Measurements from ENCODE around the gene GADL1.

Gene GADL1

DNA sequence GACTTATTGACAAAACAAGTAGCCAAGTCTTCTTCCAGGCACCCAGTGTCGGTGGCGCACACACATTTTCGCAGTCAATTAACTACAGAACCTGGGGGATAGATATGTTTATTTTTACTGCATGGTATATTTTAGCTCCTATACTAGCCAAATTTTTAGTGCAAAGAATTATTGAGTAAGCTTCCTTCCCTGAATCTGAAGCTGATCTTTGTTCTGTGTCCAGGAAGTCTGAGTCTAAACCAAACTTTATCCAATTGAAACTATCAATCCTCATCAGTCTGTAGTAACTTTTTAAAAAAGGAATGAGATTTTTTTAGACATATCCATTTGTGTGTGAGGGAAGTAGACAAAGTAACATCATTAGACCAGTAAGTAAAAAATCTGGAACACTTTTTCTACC, 133.1 kb downstream of the GADL1 start:
- DNase-seq (ENCODE audit: low read depth in 2 of 3, low spot score in 2 of 3), result no peak

DNA sequence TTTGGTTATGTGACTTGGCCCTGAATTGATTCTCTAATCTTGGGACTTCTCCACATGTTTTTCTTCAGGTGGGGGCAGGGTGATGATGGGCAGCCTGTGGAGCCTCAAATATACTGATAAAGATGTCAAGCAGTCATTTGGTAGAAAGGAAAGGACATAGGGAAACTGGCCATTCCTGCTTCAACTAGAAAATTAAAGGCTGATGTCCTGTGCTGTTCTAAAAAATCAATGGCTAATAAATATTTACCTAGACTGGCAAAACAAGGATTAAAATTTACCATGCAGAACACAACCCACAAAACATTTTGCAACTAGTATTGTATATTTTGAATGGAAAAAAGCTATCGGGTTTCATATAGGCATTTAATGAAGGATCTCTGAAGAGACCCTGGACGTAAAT, 133.7 kb downstream of the GADL1 start:
- DNase-seq (ENCODE audit: low read depth in 2 of 3, low spot score in 2 of 3), result no peak

DNA sequence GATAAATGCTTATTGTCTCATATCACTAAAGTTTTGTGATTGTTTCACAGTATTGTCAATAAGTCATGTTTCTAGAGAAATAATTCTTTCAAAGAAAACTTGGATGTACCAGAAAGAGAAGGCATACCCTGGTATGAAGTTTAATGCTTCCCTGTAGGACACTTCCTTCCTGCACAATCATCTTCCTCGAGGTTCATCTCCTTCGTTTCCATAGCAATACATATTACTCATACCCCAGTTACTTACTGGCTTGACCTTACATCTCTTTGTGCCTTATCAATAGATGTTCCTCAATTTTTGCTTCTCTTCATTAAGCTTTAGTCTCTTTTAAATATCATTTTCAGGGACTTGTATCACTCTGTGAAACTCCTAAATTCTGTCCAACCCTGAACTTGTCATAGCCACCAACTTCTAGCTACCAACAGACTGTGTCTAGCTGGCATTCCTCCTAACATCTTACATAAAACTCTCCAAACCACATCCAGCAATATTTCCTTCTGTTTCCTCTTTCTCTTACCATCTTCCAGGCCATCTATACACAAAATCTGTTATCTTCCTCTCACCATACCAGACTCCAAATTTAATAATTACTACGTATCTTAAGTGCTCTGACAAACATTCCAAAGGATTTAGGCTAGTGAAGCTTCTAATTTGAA, 134.3 kb downstream of the GADL1 start:
- no peak for DNase-seq (ENCODE audit: low read depth in 2 of 3, low spot score in 2 of 3)

DNA sequence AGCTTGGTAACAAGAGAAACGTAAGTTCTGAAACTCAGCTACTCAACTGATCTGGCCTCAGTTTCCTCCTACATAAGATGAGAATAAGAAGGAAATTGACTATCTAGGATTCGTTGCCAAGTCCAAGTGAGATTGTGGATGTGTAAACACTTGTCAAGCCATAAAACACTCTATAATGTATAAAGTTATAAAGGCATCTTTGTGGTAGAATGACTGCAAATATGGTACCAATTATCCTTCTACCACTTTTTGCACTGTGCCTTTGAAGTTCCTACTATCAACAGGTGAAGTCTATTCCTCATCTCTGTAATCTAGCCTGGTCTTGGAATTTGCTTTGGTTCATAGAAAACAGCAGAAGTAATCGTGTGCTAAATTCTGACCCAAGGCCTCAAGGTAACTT, 138.2 kb downstream of the GADL1 start:
- DNase-seq (ENCODE audit: low read depth in 2 of 3, low spot score in 2 of 3), result no peak

DNA sequence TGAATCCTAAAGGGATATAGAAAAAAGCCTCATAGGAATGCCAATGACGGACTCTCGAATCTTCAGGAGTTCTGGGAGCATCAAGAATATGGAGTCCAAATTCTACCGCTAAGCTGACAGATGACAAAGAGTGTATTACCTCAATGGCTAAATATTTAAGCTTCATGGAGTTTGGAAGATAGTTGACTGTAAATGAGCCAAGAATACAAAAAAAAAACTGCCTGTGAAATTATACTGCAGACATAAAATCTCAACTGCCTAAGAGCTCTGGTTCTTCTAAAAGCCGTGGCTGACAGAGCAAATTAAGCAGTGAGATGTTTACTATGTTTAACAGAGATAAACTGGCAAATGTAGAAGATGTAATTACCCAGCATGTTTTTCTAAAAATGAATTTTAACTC, 140.0 kb downstream of the GADL1 start:
- no peak for DNase-seq (ENCODE audit: low read depth in 2 of 3, low spot score in 2 of 3)

DNA sequence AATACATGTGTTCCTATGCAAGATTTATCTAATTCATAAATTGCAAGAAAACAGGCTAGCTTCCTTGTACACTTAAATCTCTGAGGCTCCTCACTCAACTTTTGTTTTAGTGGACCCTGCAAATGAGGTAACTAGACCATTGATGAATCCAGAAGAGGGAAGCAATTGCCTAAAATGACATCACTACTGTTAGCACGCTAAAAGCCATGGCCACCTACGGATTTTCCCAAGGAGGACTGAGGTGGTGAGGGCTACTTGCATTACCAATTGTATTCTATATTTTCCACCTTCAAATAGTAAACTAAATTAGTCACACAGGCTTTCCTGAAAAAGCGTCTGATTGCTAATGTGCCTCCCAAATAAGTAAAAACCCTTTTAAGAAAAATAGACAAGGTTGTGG, 140.7 kb downstream of the GADL1 start:
- DNase-seq (ENCODE audit: low read depth in 2 of 3, low spot score in 2 of 3), result no peak

DNA sequence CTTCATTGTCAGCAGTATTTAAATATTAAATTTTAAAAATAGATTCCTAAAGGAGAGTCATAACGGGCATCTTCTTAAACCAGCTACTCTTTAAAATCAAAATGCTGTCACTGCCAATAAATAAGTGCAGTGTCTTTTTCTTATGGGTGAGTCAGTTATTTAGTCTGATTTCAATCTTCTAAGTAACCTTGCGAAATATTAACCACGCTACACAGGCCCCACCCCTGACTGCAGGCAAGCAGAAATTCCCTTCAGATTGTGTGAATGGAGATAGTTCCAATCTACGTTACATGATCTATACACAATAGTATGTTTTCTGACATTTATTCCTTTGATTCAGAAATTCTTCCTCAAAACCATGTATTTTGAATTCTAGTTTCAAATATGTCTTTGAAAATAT, 141.5 kb downstream of the GADL1 start:
- no peak for DNase-seq (ENCODE audit: low read depth in 2 of 3, low spot score in 2 of 3)

DNA sequence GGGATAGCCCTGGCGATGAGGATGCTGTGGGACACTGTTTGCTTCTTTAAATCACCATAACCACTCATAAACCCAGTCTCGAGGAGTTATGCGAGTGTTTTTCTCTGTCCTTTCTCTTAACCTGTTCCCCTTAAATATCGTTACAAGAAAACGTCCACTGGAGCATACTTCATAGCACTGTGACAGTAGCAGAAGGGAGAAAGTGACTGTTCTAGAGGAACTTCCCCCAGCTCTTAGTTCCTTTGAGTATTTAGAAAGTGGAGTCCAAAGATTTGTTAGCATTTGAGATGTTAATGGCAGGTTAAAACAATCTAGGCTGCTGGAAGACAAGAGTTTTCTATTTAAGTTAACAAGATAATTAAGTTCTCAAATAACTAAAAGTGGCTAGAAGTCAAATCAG, 142.0 kb downstream of the GADL1 start:
- DNase-seq (ENCODE audit: low read depth in 2 of 3, low spot score in 2 of 3), result no peak

DNA sequence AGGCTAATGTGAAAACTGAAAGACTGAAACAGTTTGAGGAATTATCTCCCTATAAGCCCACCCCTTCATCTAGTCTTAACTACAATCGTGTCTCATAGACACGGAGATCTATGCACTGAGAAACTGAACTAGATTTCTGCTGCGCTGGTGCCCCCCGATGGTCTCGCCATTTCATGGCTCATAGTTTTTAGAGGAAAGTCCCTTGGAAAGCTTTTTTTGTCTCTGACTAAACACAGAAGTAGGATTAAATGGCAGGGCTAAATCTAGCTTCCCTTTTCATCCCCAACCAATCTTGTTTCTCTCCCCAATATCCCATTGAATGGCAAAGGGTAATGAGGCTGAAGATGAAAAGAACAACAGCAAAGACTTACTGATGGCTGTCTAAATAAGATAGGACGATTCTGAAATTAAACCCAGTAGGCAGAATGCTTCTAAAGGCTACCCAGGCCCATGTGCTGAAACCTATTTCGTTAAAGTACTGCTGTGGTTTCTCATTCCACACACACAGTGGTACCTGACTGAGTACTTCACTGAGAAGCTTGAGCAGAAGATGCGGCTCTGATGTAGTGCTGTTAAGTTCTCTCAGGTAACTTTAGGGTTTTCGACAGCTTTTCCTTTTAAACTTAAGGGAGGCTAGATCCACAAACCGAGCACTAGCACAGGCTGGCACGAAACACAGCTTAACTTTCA, 142.7 kb downstream of the GADL1 start:
- DNase-seq (ENCODE audit: low read depth in 2 of 3, low spot score in 2 of 3), result peak in 1 of 3 experiments; percentile 15

DNA sequence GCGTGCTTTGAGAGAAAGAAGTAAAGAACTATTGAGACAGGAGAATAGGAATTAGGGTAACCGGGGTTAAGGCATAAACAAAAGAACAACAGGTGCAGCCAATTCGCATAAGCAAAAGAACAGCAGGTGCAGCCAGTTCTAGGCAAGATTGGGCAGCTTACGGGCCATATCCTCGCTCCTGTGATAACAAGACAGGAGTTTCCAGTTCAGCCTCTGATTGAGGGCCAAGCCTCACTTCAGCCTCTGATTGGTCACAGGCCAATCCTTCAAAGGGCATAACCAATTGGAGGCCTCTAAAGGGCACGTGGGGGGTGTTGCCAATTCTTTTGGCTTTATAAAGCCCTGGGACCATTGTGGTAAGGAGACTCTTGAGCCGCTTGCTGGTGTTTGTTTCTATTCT, 143.5 kb downstream of the GADL1 start:
- DNase-seq (ENCODE audit: low read depth in 2 of 3, low spot score in 2 of 3), result no peak

DNA sequence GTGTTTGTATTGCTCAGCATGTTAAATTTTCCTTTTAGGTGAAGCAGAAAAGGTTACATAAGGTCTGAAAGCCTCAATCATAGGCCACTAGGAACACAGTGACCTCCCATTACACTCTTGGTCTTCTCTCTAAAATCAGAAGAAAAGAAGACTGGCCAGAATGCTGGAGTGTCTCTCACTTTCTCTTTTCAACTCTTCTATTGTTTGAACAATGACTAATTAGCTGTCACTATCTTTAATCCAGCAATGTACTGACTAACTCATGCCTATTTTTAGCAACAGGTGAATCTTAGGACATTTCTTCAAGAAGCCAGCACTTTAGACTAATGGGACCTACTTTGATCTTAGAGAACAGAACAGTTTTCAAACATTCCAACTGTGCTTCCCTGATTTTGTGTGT, 145.2 kb downstream of the GADL1 start:
- no peak for DNase-seq (ENCODE audit: low read depth in 2 of 3, low spot score in 2 of 3)

DNA sequence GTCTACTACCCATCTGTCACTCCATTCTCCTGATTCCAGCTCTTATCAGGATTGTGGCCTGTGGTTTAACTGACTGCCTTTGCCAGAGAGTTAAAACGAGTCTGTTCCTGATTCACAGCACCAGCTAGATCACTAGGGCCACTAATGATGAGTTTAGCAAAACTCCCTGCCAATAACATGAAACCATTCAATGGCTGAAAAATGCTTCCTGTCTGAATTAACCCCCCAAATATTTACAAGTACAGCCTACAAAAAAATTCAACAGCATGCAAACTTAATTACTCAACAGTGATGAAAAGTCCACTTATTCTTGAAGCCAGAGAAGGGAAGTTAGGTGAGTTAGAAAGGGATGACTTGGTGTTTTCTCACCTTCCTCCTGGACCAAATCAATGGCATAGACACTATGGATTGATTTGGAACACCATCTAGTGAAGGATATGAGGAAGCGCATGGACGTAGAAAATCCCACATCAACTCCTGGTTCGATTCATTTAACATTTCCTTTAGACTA, 146.6 kb downstream of the GADL1 start:
- no peak for DNase-seq (ENCODE audit: low read depth in 2 of 3, low spot score in 2 of 3)

DNA sequence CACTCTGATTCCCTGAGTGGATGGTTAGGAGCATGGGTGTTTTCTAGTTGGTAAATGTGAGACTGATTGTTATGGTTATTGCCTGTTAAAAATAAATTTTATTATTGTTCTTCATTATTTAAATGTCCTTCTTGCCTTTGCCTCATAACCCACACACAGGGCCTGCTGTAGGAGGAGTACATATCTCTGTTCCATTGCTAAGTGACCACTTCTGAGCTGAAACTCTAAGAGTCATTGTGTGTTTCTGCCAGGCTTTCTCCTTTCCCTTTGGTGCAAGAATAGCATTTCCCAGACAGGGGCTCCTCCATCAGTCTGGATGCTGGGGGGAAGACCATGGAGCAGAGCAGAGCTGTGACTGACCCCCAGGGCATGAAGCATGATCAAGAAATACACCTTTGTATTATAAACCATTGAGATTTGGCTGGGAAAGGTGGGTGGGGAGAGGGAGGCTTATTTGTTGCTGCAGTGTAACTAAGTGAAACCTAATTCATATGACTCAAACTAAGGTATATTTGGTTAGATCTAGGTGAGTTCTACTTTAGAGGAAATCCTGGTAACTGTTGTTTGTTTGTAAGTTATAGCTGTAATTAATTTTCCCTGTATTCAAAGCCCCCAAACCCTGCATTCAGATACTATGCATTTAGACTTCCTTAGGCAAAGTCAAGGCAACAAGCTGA, 150.7 kb downstream of the GADL1 start:
- no peak for DNase-seq (ENCODE audit: low read depth in 2 of 3, low spot score in 2 of 3)

DNA sequence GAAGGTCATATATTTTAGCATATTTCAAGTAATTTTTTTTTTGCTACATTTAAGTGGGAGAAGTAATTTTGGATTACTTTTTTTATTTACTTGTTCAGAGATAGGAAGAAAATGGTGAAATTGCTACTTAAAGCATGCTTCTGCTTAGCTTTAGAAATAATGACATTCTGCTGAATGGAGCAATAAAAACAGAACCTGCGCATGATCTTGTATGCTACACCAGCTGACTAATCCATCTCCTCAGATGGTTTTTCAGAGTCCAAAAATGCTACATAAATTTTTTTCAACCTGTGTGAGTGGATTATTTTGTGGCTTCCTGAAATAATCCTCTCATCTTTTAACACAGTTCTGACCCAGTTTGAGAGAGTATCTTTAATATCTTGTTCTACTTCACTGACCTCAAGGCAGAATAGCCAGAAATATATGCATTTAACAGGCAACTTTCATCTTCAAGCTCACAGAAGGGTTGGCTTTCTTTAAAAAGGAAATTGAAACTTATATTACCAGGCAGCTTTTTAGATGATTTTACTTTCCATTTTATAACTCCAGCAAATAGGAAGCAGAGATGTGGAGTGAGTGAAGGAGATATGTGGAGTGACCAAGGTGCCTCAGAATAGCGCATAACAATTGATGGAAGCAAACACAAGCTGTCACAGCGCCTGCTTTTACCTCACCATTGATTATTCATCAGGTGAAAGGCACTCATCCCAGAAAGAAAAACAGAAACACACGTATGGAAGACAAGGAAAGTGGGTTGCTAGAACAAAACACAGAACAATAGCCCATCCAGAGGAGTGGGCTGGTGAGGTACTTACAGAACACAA, 151.5 kb downstream of the GADL1 start:
- DNase-seq (ENCODE audit: low read depth in 2 of 3, low spot score in 2 of 3), result no peak

DNA sequence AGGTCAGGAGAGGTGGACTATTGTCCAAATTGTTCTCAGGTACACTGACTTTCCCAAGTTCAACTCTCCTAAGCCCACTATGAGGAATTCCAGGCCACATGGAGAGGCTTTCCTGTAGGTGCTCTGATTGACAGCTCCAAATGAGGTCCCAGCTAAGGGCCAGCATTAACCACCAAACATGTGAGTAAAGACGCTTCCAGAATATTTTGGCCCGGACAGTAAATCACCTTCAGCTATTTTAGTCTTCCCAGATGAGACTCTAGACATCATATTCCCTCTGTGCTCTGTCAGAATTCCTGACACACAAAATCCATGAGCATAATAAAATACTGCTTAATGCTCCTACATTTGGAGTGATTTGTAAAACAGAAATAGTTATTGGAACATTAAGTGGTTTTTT, 152.6 kb downstream of the GADL1 start:
- no peak for DNase-seq (ENCODE audit: low read depth in 2 of 3, low spot score in 2 of 3)

DNA sequence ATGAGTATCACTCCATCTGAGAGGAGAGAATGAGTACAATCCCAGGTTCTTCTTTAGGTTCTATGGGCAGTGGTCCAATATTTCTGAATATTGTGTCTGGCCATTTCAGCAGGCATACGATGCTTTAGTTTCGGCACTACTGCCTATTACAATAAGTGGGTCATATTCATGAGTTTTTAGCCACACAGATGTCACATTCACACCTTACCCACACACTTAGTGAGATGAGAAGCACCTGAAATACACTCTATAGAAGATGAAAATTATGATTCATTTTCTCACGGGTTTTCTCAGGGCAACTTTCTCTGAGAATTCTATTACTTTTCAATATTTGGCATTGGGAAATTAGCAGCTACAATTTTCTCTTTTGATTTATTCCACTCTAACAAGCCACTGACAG, 155.9 kb downstream of the GADL1 start:
- DNase-seq (ENCODE audit: low read depth in 2 of 3, low spot score in 2 of 3), result no peak

DNA sequence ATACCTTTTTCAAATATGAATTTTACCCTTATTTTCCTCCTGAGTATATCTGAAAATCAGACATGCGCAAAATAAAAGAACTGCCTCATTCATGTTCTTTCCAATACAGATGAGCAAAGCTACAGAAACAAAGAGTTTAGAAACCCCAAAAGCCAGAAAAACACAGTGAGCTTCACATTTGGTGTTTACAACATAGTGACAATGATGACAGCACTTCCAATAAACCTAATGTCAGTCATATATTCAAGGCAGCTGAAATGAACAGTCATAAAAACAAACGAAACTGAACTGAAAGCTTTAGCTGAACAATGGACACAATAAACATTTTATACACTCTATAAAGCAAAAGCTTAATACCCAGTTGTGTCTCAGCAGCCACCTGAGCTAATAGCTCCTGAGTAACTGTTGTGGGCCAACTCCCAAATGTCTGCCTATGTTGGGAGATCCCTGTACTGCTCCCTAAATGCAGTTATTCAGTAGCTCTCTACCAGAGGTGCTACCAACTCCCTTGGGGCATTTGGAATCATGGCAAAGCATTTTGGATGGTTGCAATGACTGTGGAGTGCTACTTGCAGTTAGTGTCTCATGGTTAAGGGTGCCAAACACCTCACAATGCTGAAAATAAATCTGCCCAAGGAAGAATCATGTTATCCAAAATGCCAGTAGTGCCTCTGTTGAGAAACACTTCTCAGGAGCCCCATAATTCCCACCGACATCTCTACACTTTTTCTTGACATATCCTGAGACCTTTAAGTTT, 156.5 kb downstream of the GADL1 start:
- DNase-seq (ENCODE audit: low read depth in 2 of 3, low spot score in 2 of 3), result no peak

DNA sequence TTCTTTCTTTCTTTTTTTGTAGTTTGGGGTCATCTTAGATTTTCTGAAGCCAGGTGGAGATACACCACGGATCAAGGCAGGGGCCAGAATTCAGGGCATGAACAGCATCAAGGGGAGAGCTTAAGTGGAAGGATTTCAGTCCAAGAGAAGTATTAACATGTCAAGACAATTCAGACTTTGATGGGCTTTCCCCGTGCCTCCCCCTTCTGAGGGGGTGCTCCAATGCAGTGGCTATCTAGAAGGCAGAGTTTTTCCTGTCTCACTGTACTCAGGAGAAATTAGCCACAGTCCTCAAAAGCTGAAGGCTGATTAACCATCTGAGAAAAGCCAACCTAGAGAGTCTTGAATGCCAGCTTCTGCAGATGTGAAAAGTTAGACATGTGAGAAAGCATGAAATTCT, 160.8 kb downstream of the GADL1 start:
- no peak for DNase-seq (ENCODE audit: low read depth in 2 of 3, low spot score in 2 of 3)

DNA sequence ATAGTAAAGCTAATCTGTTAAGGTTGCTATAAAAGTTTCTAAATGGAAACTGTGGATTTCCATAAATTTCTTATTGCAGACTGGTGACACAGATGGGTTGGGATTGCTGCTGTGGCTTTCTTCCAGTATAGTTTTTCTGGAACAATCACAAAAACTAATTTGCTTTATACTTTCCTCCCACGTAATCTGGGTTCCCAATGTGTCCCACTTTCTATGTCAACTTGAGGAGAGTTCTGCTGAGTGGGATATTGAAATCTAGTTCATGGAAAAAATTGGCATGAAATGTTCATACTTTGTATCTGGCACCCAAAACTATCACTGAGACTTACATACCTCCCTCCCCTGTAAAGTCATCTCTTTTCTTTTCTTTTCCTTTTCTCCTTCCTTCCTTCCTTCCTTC, 161.3 kb downstream of the GADL1 start:
- DNase-seq (ENCODE audit: low read depth in 2 of 3, low spot score in 2 of 3), result no peak

DNA sequence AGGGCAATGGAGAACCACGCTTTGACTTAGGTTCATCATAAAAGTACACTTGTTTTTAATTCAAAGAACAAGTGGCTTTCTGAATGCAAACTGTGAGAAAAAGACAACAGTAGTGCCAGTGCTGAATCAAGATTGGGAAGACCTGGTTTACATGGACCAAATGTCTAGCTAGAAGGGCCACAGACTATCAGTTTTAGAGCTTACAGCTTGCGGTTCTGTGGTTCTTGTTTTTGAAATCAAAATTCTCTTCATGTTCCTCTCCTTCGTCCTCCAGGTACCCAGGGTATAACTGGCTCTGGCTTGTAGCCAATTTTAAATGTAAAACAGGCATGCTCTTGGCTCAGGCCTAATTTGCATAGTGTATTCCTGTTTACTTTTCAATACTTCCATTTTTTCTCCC, 163.5 kb downstream of the GADL1 start:
- DNase-seq (ENCODE audit: low read depth in 2 of 3, low spot score in 2 of 3), result no peak

DNA sequence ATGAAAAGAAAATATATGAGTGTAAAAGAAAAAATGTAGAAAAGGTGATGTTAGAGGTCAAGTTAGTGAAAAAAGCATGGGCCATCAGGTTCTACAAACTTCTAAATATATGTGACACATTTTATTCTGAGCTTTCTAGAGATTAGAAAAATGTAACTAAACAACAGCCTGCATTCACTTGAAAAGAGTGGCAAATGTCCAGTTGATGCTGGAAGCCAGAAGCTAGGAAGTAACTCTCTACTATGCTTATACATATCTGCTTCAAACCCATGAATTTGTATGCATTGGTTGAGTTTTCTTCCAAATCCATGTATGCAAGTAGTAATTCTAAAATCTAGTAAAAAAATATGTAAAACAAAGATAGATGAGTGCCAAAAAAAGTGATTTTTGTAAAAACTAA, 164.5 kb downstream of the GADL1 start:
- DNase-seq (ENCODE audit: low read depth in 2 of 3, low spot score in 2 of 3), result no peak
